Karpas-422 (cell line): ENCODE measurements around the gene ALPP. TPM values are rescaled to one million over a fixed set of nuclear protein-coding genes. Genes with fewer than 3 reads are reported as not detected.
"Not testable (repeated sequence)": the region's sequence is repeated elsewhere in the genome, so short reads cannot be mapped to it uniquely, and the experiment has no call there.

Source experiments
- DNase-seq: peaks from one replicate; pipeline ENCODE4 v3.0.0-alpha.2; 2015
- H2AFZ ChIP-seq: fragments of 200-600 bp; sonication (generic); 2 replicates; pipeline ENCODE4 v1.6.1; 2014; ENCODE audit warnings: antibody characterized with exemption, low read length, mixed read lengths
- H3K27ac ChIP-seq: fragments of 200-600 bp; sonication (generic); 2 replicates; pipeline ENCODE4 v1.5.1; 2014; ENCODE audit warnings: mild to moderate bottlenecking, low read length, moderate library complexity
- H3K27me3 ChIP-seq: fragments of 200-600 bp; sonication (generic); 2 replicates; pipeline ENCODE4 v1.6.1; 2014; ENCODE audit warnings: low read length, mixed read lengths
- H3K36me3 ChIP-seq: fragments of 200-600 bp; sonication (generic); 2 replicates; pipeline ENCODE4 v1.6.1; 2014; ENCODE audit warnings: low read length, mixed read lengths; ENCODE audit not compliant: insufficient read depth
- H3K4me1 ChIP-seq: fragments of 200-600 bp; sonication (generic); 2 replicates; pipeline ENCODE4 v1.6.1; 2014; ENCODE audit warnings: mild to moderate bottlenecking, low read length, mixed read lengths
- H3K4me2 ChIP-seq: fragments of 200-600 bp; sonication (generic); 2 replicates; pipeline ENCODE4 v1.6.1; 2014; ENCODE audit warnings: low read length, low read depth, mild to moderate bottlenecking; ENCODE audit not compliant: poor library complexity, severe bottlenecking
- H3K4me3 ChIP-seq: fragments of 200-600 bp; sonication (generic); 2 replicates; pipeline ENCODE4 v1.5.1; 2014; ENCODE audit warnings: mild to moderate bottlenecking, antibody characterized with exemption, low read length, mixed read lengths
- H3K79me2 ChIP-seq: fragments of 200-600 bp; sonication (generic); 2 replicates; pipeline ENCODE4 v1.6.1; 2014; ENCODE audit warnings: mild to moderate bottlenecking, low read length, mixed read lengths
- H3K9ac ChIP-seq: fragments of 200-600 bp; sonication (generic); 2 replicates; pipeline ENCODE4 v1.6.0; 2014; ENCODE audit warnings: low read length
- H3K9me2 ChIP-seq: fragments of 200-600 bp; sonication (generic), shearing (Covaris generic); replicated peaks from 2 replicates; pipeline ENCODE4 v1.6.0; 2014; ENCODE audit warnings: mild to moderate bottlenecking, low read length, moderate library complexity; ENCODE audit not compliant: insufficient read depth
- H3K9me3 ChIP-seq: fragments of 300-700, 200-600 bp; sonication (generic); 2 replicates; pipeline ENCODE4 v1.6.1; 2014; ENCODE audit warnings: low read length, mixed read lengths
- H4K20me1 ChIP-seq: fragments of 200-600 bp; sonication (generic); 2 replicates; pipeline ENCODE4 v1.6.1; 2014; ENCODE audit warnings: mild to moderate bottlenecking, antibody characterized with exemption, low read length, low read depth; ENCODE audit not compliant: insufficient read depth
- total RNA-seq: library from RNA; depleted of rRNA; stranded (reverse); fragments of >200 nt; shearing (Covaris generic); gene quantifications from 2 replicates; pipeline ENCODE4 v1.2.3, GENCODE V29; 2014; ENCODE audit warnings: low replicate concordance

Gene ALPP
- total RNA-seq, 1 experiment from 2014 or later, result not detected

- not testable (repeated sequence) for H3K79me2 ChIP-seq, H4K20me1 ChIP-seq, H3K4me1 ChIP-seq, H3K4me3 ChIP-seq, H2AFZ ChIP-seq, H3K9me3 ChIP-seq, H3K4me2 ChIP-seq, DNase-seq, H3K27ac ChIP-seq, H3K9me2 ChIP-seq, H3K27me3 ChIP-seq, H3K36me3 ChIP-seq, H3K9ac ChIP-seq
These were observed 1.3 kb downstream of the ALPP start for GRCh38 chr2:232379610-232380590.

- not testable (repeated sequence) for H3K9me2 ChIP-seq, H2AFZ ChIP-seq, H3K4me2 ChIP-seq, H3K9me3 ChIP-seq, H3K27me3 ChIP-seq, H4K20me1 ChIP-seq, H3K36me3 ChIP-seq, H3K4me3 ChIP-seq, H3K79me2 ChIP-seq, H3K4me1 ChIP-seq, H3K9ac ChIP-seq, H3K27ac ChIP-seq, DNase-seq
These were observed 2.9 kb downstream of the ALPP start for GRCh38 chr2:232381204-232382031.

GRCh38 chr2:232382331-232383225, 4.0 kb downstream of the ALPP start:
- Histone ChIP-seq H3K36me3 (no peaks in the 10 kb centered on the region), H3K4me3 (no peak overlapping the region), H3K27me3 (no peaks in the 10 kb centered on the region), H2AFZ (no peak overlapping the region), H3K27ac (no peak overlapping the region), H3K9me3 (no peaks in the 10 kb centered on the region), H3K79me2 (no peaks in the 10 kb centered on the region), H3K4me2 (no peak overlapping the region), H3K9me2 (no peaks in the 10 kb centered on the region), H3K4me1 (peaks cover 4% of the 10 kb centered on the region), H3K9ac (no peak overlapping the region), H4K20me1 (no peaks in the 10 kb centered on the region)
- no peak for DNase-seq

- no peak for DNase-seq
- peaks cover 4% of the 10 kb centered on the region for H3K4me1 ChIP-seq
- no peak overlapping the region for H3K9ac ChIP-seq
- no peak overlapping the region for H2AFZ ChIP-seq
- H4K20me1 ChIP-seq, result no peaks in the 10 kb centered on the region
- no peaks in the 10 kb centered on the region for H3K9me2 ChIP-seq
- H3K27me3 ChIP-seq, result no peaks in the 10 kb centered on the region
- H3K4me2 ChIP-seq, result no peak overlapping the region
- no peak overlapping the region for H3K4me3 ChIP-seq
- no peak overlapping the region for H3K27ac ChIP-seq
- H3K9me3 ChIP-seq, result no peaks in the 10 kb centered on the region
- no peaks in the 10 kb centered on the region for H3K79me2 ChIP-seq
- H3K36me3 ChIP-seq, result no peaks in the 10 kb centered on the region
These were observed 5.9 kb downstream of the ALPP start for GRCh38 chr2:232384466-232384865.

GRCh38 chr2:232385058-232385457, 6.5 kb downstream of the ALPP start:
- not testable (repeated sequence) for H3K27me3 ChIP-seq, H3K36me3 ChIP-seq, H3K9me2 ChIP-seq, H3K27ac ChIP-seq, H3K9ac ChIP-seq, H4K20me1 ChIP-seq, H3K4me3 ChIP-seq, H3K9me3 ChIP-seq, H3K4me1 ChIP-seq, DNase-seq, H3K4me2 ChIP-seq, H3K79me2 ChIP-seq, H2AFZ ChIP-seq

GRCh38 chr2:232385660-232386489, 7.3 kb downstream of the ALPP start:
- Histone ChIP-seq H3K4me1 (peaks cover 4% of the 10 kb centered on the region), H3K4me3 (no peak overlapping the region), H3K36me3 (no peaks in the 10 kb centered on the region), H3K4me2 (no peak overlapping the region), H3K9me3 (no peaks in the 10 kb centered on the region), H3K79me2 (no peaks in the 10 kb centered on the region), H3K27ac (no peak overlapping the region), H3K27me3 (no peaks in the 10 kb centered on the region), H3K9ac (no peak overlapping the region), H4K20me1 (no peaks in the 10 kb centered on the region), H3K9me2 (no peaks in the 10 kb centered on the region), H2AFZ (no peak overlapping the region)
- DNase-seq, result no peak

GRCh38 chr2:232386490-232386739, 7.9 kb downstream of the ALPP start:
- peaks cover 4% of the 10 kb centered on the region for H3K4me1 ChIP-seq
- H2AFZ ChIP-seq, result no peak overlapping the region
- no peak overlapping the region for H3K27ac ChIP-seq
- no peaks in the 10 kb centered on the region for H3K79me2 ChIP-seq
- no peaks in the 10 kb centered on the region for H3K9me3 ChIP-seq
- H3K36me3 ChIP-seq, result no peaks in the 10 kb centered on the region
- no peak overlapping the region for H3K4me3 ChIP-seq
- no peak overlapping the region for H3K4me2 ChIP-seq
- H3K9me2 ChIP-seq, result no peaks in the 10 kb centered on the region
- no peaks in the 10 kb centered on the region for H3K27me3 ChIP-seq
- no peaks in the 10 kb centered on the region for H4K20me1 ChIP-seq
- DNase-seq, result no peak
- H3K9ac ChIP-seq, result no peak overlapping the region
